HG02759 (cell line): Measurements from ENCODE around the gene AJAP1.
"Not testable (repeated sequence)": the region's sequence is repeated elsewhere in the genome, so short reads cannot be mapped to it uniquely, and the experiment has no call there.

Experiments used
- ATAC-seq: cut with Tn5 transposase; IDR thresholded peaks from one replicate; pipeline ENCODE4 v1.9.1; 2021; ENCODE audit warnings: mild to moderate bottlenecking, moderate library complexity; ENCODE audit not compliant: unreplicated experiment

Gene AJAP1

DNA sequence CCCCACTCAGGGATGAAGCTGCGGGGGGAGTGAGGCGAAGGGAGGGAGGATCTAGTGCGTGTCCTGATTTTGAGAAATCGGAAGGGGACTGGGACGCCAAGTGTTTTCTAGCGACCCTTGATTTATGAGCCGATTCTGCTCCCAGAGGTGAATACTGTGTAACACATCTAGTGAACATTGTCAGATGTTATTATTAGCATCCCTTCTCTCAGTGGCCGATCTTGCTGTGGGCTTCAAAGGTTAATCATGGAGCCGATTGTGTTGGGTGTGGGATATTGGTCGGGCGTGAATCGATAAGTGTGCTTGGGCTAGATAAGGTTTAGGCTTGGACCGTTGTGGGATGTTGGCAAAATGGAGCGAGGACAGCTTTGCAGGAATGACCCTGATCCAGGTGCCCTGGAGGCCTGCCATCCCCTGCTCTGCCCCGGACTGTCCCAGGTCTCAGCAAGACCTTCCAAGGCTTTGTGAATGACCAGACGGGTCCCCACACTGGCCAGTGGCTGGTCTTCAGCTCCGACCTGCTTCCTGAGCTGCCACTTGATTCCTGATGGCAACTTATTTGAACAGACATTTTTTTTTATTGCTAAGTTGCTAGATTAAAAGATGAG is 2.2 kb downstream of the AJAP1 start:
- no peak for ATAC-seq

GRCh38 chr1:4657244-4657789 is 2.9 kb downstream of the AJAP1 start:
- no peak for ATAC-seq

GRCh38 chr1:4657960-4658541 is 3.6 kb downstream of the AJAP1 start:
- no peak for ATAC-seq

DNA sequence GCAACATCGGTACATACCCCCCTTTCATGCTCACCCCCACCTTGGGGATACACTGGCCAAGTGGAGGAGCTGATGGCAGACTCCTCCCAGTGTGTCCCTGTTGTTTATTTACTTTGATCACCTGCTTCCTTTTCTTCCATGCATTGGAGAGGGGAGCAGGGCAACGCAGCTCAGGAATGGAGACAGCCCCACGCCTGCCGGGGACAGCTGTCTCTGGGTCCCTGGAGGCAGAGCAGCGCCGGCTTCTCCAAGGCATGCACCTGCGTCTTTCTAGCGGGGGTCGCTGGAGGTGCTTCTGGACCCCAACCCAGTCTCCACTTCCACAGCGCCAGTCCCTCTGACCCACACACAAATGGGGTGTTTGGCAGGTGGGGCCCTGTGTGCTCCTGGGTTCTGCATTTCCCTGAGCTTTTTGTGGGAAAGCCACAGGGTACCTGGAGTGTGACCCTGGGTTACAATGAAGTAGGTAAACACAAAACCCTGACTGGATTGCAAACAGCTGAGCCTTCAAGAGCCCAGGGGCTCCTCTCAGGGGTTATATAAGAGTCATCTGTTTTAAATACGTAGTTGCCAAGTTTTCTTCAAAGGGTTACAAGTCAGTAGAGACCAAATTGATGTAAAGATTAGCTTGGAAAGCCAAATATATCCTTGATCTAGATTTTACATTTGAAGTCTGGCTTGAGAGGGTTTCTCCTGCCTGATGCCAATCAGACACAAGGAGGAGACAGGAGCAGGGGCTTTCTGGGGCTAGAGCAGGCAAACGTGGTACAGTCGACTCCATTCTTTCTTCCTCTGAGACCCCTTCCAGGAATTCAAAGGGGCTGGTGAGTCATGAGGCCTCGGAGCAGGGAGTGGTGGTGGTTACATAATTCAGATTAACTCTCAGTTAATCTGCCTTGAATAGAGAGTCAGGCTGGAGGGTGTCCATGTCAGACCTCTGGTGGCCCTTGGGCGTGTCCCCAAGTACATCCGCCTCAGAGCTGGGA is 4.5 kb downstream of the AJAP1 start:
- ATAC-seq: no peak

DNA sequence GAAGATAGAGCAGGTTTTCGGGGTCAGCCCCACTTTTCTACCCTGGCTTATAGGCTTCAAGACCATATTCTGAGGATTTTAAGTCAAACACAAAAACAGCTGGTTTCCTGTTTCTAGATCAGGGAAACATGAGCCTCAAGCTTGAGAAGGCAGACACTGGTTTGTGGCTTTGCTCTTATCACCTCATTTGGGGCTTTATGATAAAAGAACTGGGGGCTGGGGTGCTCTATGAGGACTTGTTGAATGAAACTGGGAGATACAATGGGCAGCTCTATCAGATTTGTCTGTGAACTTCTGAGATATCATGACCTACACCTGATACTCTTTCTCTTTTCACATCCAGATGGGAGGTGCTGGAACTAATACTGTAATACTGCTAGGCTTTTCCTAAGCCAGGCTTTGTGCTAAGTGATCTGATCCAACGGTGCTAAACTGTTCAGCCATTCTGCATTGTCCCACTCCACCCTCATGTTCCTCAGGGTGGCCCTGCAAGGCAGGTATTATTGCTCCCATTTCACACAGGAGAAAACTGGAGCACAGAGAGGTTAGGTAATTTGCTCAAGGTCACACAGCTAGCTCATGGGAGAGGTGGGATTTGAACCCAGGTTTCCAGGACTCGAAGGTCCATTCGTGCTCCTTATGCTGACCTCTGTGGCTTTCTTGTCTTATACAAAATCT is 6.6 kb downstream of the AJAP1 start:
- no peak for ATAC-seq

DNA sequence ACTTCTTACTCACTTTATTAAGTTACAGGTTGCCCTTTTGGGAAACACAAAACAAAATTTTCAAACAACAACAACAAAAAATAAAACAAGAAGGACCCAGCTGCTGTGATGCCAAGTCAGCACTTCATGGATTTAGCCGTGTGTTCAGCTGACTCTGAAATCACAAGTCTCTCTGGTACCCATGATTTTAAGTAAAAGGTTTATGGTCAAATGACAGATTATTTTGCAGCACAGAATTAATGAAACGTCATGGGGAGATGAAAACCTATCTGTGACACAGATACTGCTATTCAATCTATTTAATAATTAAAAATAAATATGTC is 7.1 kb downstream of the AJAP1 start:
- no peak for ATAC-seq

DNA sequence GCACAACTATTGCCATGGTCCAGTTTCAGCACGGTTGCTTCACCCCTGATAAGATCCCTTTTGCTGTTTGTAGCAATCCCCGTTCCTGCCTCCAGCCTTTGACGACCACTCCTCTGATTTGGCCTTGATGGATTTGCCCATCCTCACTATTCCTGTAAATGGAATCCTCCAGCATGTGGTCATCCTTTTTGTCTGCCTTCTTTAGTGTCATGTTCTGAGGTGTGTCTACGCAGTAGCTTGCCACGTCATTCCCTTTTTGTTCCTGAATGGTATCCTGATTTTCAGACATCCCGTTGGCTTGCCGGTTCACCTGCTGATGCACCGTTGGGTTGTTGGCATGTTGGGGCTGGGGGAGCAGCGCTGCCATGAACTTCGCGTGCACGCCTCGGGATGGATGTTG is 7.8 kb downstream of the AJAP1 start:
- ATAC-seq: no peak

DNA sequence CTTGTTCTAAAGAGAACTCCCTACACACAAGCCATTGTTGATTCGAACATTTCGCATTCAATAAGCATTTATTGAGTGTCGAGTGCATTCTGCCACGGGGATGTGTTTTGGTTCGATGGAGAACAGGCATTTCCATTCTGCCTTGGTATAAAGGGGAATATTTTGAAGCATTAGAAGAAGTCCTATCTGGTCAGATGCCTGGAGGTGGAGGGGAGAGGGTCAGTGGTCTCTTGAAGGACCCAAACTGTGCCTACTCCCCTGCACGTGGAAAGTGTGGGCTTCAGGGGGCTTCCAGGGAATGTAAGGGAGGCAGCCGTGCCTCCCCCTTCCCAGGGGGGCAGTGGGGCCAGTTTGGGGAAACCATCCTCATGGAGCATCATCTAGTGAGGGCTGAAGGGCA is 8.3 kb downstream of the AJAP1 start:
- no peak for ATAC-seq

- ATAC-seq: no peak
Measured at GRCh38 chr1:4664095-4664494, 9.7 kb downstream of the AJAP1 start.

DNA sequence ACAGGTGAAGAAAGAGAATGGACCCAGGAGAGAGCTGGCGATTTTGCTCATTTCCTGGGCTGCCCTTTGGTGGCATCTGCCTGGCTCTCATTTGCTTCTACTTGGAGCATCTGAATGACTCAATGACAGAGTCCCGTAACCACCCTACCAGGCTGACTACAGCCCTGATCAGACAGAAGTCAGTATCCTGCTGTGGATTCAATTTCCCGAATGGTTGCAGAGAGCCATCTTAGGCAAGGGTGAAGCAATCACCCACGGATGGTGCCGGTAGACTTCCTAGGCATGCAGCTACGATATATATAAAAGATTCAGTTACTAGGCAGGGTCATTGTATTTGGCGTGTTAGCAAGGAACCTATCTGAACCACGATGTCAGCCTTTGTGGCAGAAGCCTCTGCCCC is 10.2 kb downstream of the AJAP1 start:
- no peak for ATAC-seq

DNA sequence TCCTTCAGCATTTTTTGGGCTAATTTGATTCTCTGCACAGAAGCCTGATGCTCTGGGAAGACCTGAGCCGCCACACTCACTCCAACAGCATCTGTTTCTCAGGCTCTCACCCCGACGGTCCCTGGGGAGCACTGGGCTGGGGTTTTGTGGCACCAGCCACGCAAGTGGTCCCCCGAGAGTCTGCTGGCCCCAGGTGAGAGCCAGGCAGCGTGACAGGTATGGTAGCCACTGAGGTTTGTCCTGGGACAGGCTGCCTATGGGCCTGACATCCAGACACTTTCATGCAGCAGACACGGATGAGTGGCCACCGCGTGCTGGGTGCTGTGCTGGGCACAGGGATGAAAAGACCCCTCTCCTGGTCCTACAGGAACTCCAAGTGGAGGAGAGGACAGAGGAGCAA is 11.0 kb downstream of the AJAP1 start:
- no peak for ATAC-seq

DNA sequence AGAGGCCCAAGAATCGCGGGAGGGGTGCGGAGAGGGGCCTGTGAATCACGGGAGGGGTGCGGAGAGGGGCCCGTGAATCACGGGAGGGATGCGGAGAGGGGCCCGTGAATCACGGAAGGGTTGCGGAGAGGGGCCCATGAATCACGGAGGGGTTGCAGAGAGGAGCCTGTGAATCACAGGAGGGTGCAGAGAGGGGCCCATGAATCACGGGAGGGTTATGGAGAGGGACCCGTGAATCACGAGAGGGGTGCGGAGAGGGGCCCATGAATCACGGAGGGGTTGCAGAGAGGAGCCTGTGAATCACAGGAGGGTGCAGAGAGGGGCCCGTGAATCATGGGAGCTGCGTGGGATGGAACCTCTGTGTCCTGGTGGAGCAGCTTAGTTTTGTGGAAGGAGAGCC is 12.3 kb downstream of the AJAP1 start:
- not testable (repeated sequence) for ATAC-seq

- ATAC-seq: no peak
Measured at GRCh38 chr1:4668743-4669700, 14.6 kb downstream of the AJAP1 start.

GRCh38 chr1:4670265-4670664 is 15.9 kb downstream of the AJAP1 start:
- no peak for ATAC-seq

DNA sequence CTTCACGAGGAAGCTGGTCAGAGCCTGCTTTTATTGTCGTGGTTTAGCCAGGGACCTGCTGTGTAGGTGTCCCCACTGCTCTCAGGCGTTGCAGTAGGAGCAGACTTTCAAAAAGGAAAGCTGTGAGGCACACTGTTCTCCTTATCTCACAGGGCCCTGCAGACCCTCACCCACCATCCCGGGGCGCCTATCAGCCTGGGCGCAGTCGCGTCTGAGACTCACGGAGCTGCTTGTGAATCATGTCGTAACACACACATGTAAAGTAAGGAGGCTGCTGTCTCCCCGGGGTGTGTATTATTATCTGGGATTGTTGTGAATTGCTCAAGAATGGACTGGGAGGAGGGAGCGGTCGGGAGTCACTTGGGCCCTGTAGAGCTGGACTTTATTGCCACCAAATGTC is 17.4 kb downstream of the AJAP1 start:
- ATAC-seq: no peak

GRCh38 chr1:4673494-4673893 is 19.1 kb downstream of the AJAP1 start:
- ATAC-seq: no peak

DNA sequence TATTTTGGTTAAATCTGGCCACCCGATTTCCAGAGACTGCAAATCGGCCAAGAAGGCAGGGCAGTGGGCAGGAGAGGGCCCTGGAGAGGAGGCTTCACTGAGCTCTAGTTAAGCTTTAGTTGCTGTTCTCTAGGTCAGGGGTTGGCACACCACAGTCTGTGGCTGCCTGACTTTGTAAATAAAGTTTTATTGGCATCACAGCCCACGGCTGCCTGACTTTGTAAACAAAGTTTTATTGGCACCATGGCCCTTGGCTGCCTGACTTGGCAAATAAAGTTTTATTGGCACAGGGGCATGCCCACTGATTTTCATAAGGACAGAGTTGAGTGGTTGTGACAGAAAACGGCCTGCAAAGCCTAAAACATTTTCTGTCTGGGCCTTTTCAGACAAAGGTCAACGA is 19.7 kb downstream of the AJAP1 start:
- ATAC-seq: no peak

DNA sequence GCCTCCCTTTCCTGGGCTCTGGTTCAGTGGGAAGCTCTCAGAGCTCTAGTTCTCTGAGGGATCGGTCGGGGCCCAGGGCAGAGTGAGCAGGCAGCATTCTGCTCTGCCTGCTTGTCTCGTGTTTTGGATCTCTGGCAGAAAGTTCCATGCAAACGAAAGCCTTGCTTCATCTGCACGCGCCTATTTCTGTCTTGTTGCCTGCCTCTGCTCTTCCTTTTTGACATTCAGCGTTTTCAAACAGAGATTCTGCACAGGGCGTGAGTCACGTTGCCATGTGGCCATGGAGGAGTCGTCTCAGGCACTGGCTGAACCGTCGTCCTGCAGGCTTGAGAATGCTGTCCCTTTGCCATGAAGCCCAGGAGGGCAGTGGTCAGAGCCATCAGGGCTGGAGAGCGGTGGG is 20.3 kb downstream of the AJAP1 start:
- no peak for ATAC-seq

GRCh38 chr1:4675454-4676186 is 21.2 kb downstream of the AJAP1 start:
- ATAC-seq: no peak
